ENCODE measurements around the gene BPHL. TPM values are rescaled to one million over a fixed set of nuclear protein-coding genes. Genes with fewer than 3 reads are reported as not detected.
"Not testable (repeated sequence)": the region's sequence is repeated elsewhere in the genome, so short reads cannot be mapped to it uniquely, and the experiment has no call there.

BPHL gene
- total RNA-seq, 1 donor from 2014 or later = 10.3 TPM

GRCh38 chr6:3151691-3152090, 33.2 kb downstream of the BPHL start:
- Histone ChIP-seq H3K4me1 (peaks cover 13% of the 10 kb centered on the region), H3K4me3 (no peak overlapping the region), H3K27me3 (no peaks in the 10 kb centered on the region), H3K9me3 (no peaks in the 10 kb centered on the region), H3K27ac (no peak overlapping the region), H3K36me3 (peaks cover 0 to 7% of the 10 kb centered on the region in 2 donors)
- no peak for TF ChIP-seq POLR2AphosphoS5 (IDR thresholded peaks at IDR 0.05; ENCODE audit: insufficient read depth in 1 of 2, low read depth in 1 of 2)
- no peak for TF ChIP-seq POLR2A (IDR thresholded peaks at IDR 0.05)
- no peak for TF ChIP-seq CTCF (IDR thresholded peaks at IDR 0.05)
- DNase-seq (ENCODE audit: extremely low spot score in 2 of 2) = no peak
- intact Hi-C loops (cut with DNase I) = no loop called here

- Histone ChIP-seq H3K27ac (no peak overlapping the region), H3K9me3 (no peaks in the 10 kb centered on the region), H3K4me1 (peaks cover 17% of the 10 kb centered on the region), H3K4me3 (no peak overlapping the region), H3K36me3 (peaks cover 0 to 7% of the 10 kb centered on the region in 2 donors), H3K27me3 (no peaks in the 10 kb centered on the region)
- DNase-seq (ENCODE audit: extremely low spot score in 2 of 2) = no peak
- no peak for TF ChIP-seq POLR2AphosphoS5 (IDR thresholded peaks at IDR 0.05; ENCODE audit: insufficient read depth in 1 of 2, low read depth in 1 of 2)
- no peak for TF ChIP-seq CTCF (IDR thresholded peaks at IDR 0.05)
- TF ChIP-seq POLR2A (IDR thresholded peaks at IDR 0.05) = no peak
- intact Hi-C loops (cut with DNase I) = no loop called here
Observed at GRCh38 chr6:3152689-3153088, 34.2 kb downstream of the BPHL start.

- H3K27me3 ChIP-seq; H3K9me3 ChIP-seq; H3K27ac ChIP-seq; H3K36me3 ChIP-seq; H3K4me3 ChIP-seq; intact Hi-C loops (cut with DNase I); DNase-seq (ENCODE audit: extremely low spot score in 2 of 2): not testable (repeated sequence)
- H3K4me1 ChIP-seq = peaks cover 37% of the 10 kb centered on the region
Observed at GRCh38 chr6:3155416-3155815, 36.9 kb downstream of the BPHL start.

- H3K36me3 ChIP-seq; H3K27me3 ChIP-seq; DNase-seq (ENCODE audit: extremely low spot score in 2 of 2); intact Hi-C loops (cut with DNase I); H3K9me3 ChIP-seq: not testable (repeated sequence)
- peak in 1 of 2 donors; percentile 10 for TF ChIP-seq POLR2AphosphoS5 (IDR thresholded peaks at IDR 0.05; ENCODE audit: insufficient read depth in 1 of 2, low read depth in 1 of 2)
- Histone ChIP-seq H3K27ac (peak overlapping the region; percentile 100), H3K4me1 (peaks cover 42% of the 10 kb centered on the region), H3K4me3 (peak overlapping the region; percentile 91 to 99)
Observed at GRCh38 chr6:3156184-3157130, 37.9 kb downstream of the BPHL start.

- peak within 1 kb of the TSS; percentile 100 for H3K27ac ChIP-seq
- H3K4me3 ChIP-seq = peak within 1 kb of the TSS; percentile 91 to 99
- no peaks in the 10 kb centered on the region for H3K27me3 ChIP-seq
- TF ChIP-seq CTCF (IDR thresholded peaks at IDR 0.05) = peak in 1 of 3 experiments; percentile 23
- peak; percentile 91 to 98 for TF ChIP-seq POLR2A (IDR thresholded peaks at IDR 0.05)
- TF ChIP-seq POLR2AphosphoS5 (IDR thresholded peaks at IDR 0.05; ENCODE audit: insufficient read depth in 1 of 2, low read depth in 1 of 2) = peak; percentile 29 to 70
- DNase-seq (ENCODE audit: extremely low spot score in 2 of 2) = no peak
- peaks cover 0 to 7% of the 10 kb centered on the region in 2 donors for H3K36me3 ChIP-seq
- intact Hi-C loops (cut with DNase I) = no loop called here
- peaks cover 42% of the 10 kb centered on the region for H3K4me1 ChIP-seq
- no peaks in the 10 kb centered on the region for H3K9me3 ChIP-seq
Observed at GRCh38 chr6:3157131-3157933, 38.8 kb downstream of the BPHL start, which contains the start of gene TUBB2A. TSS of gene TUBB2A (minus strand) at chr6:3157544. CDS start at chr6:3157463, 81 bp downstream.

All from vagina (tissue), 2 donors.